T-cell (primary cell): Measurements from ENCODE around the gene TMEM214. TPM values are rescaled to one million over a fixed set of nuclear protein-coding genes. Genes with fewer than 3 reads are reported as not detected.

Source experiments
- ATAC-seq, 4 experiments: fragments of 200-7000 bp in 3 of 4; fragments of 150-1000 bp in 1 of 4; cut with Tn5 transposase; replicated peaks in 1 of 4; 1 replicate in 3 of 4; 2 replicates in 1 of 4; pipeline ENCODE4 v1.10.0; 2021; ENCODE audit warnings: moderate library complexity in 3 of 4, mild to moderate bottlenecking in 2 of 4, moderate number of reproducible peaks in 1 of 4
- CTCF ChIA-PET, 2 donors: fragments of 300-600 bp; sonication (Branson Sonifier 250); formaldehyde crosslinking; loops; one replicate each; lab custom pipeline; 2022; ENCODE audit warnings: antibody characterized with exemption in 2 of 2; lab: Charles Lee
- POLR2A ChIA-PET, 2 donors: fragments of 300-600 bp; sonication (Branson Sonifier 250); formaldehyde crosslinking; loops; one replicate each; lab custom pipeline; 2022; ENCODE audit warnings: antibody characterized with exemption in 2 of 2; lab: Charles Lee
- DNase-seq, 35 experiments: peaks; one replicate each; pipeline versions ENCODE4 v3.0.0 to v3.0.0-alpha.2; 2013 to 2023
- H3K27ac ChIP-seq: one replicate; pipeline ENCODE4 v1.5.1; 2013; ENCODE audit warnings: low read length
- H3K27me3 ChIP-seq, 2 experiments: replicated peaks in 1 of 2; 1 replicate in 1 of 2; 2 replicates in 1 of 2; pipeline versions ENCODE4 v1.6.1 to v1.7.0; 2013; ENCODE audit warnings: low read length in 1 of 2, mixed read lengths in 1 of 2; ENCODE audit not compliant: control insufficient read depth in 2 of 2, insufficient read depth in 2 of 2; ENCODE audit errors: extremely low read depth in 1 of 2
- H3K36me3 ChIP-seq, 2 donors: 1 replicate in 1 of 2; 2 replicates in 1 of 2; pipeline versions ENCODE4 v1.6.1 to v1.7.0; 2013; ENCODE audit warnings: low read length in 1 of 2; ENCODE audit not compliant: control insufficient read depth in 2 of 2, insufficient read depth in 1 of 2; ENCODE audit errors: extremely low read depth in 1 of 2
- H3K4me1 ChIP-seq, 2 experiments: 1 replicate in 1 of 2; 2 replicates in 1 of 2; pipeline versions ENCODE4 v1.6.1 to v1.7.0; 2013; ENCODE audit warnings: low read length in 2 of 2, mixed read lengths in 1 of 2; ENCODE audit not compliant: insufficient read depth in 2 of 2, control insufficient read depth in 1 of 2; ENCODE audit errors: extremely low read depth in 1 of 2
- H3K4me3 ChIP-seq, 2 donors: 1 replicate in 1 of 2; 2 replicates in 1 of 2; pipeline versions ENCODE4 v1.5.1 to v1.7.0; 2013; ENCODE audit warnings: mild to moderate bottlenecking in 2 of 2, low read length in 1 of 2, moderate library complexity in 1 of 2; ENCODE audit not compliant: control insufficient read depth in 1 of 2; ENCODE audit errors: extremely low read depth in 1 of 2
- H3K9me3 ChIP-seq: 2 replicates; pipeline ENCODE4 v1.7.0; 2013
- H3K27ac Mint-ChIP-seq, 2 donors: one replicate each; pipeline ENCODE4 v1.8.0; 2020 to 2021; ENCODE audit warnings: mild to moderate bottlenecking in 2 of 2, mixed read lengths in 2 of 2
- H3K27me3 Mint-ChIP-seq, 2 donors: one replicate each; pipeline ENCODE4 v1.8.0; 2021 to 2022; ENCODE audit warnings: mixed read lengths in 2 of 2
- H3K36me3 Mint-ChIP-seq: one replicate; pipeline ENCODE4 v1.8.0; 2021; ENCODE audit warnings: mixed read lengths
- H3K4me1 Mint-ChIP-seq, 3 donors: one replicate each; pipeline ENCODE4 v1.8.0; 2020 to 2022; ENCODE audit warnings: mixed read lengths in 3 of 3, mild to moderate bottlenecking in 1 of 3
- H3K4me3 Mint-ChIP-seq, 3 donors: one replicate each; pipeline ENCODE4 v1.8.0; 2020 to 2022; ENCODE audit warnings: mild to moderate bottlenecking in 3 of 3, mixed read lengths in 3 of 3, moderate library complexity in 3 of 3
- H3K9me3 Mint-ChIP-seq, 3 donors: one replicate each; pipeline ENCODE4 v1.8.0; 2020 to 2022; ENCODE audit warnings: mixed read lengths in 3 of 3
- WGBS: methylation state at CpG from one replicate; pipeline ENCODE4 v1.1.5; 2013; ENCODE audit warnings: missing lambda C conversion rate; ENCODE audit not compliant: insufficient coverage; 5-methylcytosine and 5-hydroxymethylcytosine counted together
- total RNA-seq, 35 experiments: library from RNA in 6 of 35; stranded (reverse) in 6 of 35; fragments of 120-200 nt in 1 of 35; gene quantifications; one replicate each; pipeline versions ENCODE4 v1.2.1 to v1.2.4 and lab custom pipeline; 2013 to 2026

TMEM214 gene
- total RNA-seq, 5 donors from 2014 or later (not counting 1 experiment from before 2014, with no cell fraction given) = 37.6 to 84.5 (median 71.6) TPM

DNA sequence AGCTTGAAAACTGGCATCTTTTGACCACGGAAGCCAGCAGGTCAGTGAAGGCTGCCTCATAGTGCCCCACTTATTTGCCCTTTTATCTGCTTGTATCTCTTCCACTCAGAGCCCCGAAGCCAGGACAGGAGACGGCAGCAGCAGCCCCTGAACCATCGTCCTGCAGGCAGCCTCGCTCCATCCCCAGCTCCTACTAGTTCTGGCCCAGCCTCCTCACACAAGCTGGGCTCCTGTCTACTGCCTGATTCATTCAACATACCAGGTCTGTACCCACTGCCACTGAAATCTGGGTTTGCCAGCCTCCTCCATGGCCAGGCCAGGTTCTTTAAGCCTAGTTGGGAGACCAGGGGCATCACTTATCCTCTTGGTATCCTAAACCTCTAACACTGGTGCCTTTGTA lies 34.6 kb downstream of the TMEM214 start:
- Mint-ChIP-seq H3K4me3 (no peak overlapping the region), H3K36me3 (peaks cover 21% of the 10 kb centered on the region), H3K27ac (no peak overlapping the region), H3K27me3 (no peaks in the 10 kb centered on the region), H3K4me1 (peaks cover 52 to 63% (median 63%) of the 10 kb centered on the region in 3 donors), H3K9me3 (no peaks in the 10 kb centered on the region)
- ATAC-seq (no peak), DNase-seq (no peak)
- Histone ChIP-seq H3K27me3 (no peaks in the 10 kb centered on the region), H3K4me1 (peaks cover 8 to 34% of the 10 kb centered on the region in 2 experiments), H3K27ac (no peak overlapping the region), H3K4me3 (no peak overlapping the region), H3K9me3 (no peaks in the 10 kb centered on the region), H3K36me3 (peaks cover 9 to 36% of the 10 kb centered on the region in 2 donors)
- 91% methylated on average over 4 of the region's 5 CpGs for WGBS
- CTCF ChIA-PET = interaction anchor here in 1 of 2 donors (0.6 to 2.2 kb wide), 2 partner anchors 15 to 32 kb away, joined by 3 to 5 read pairs; no protein-coding TSS in a partner anchor
- POLR2A ChIA-PET = interaction anchor here in 1 of 2 donors (0.7 kb wide), 1 partner anchor 255 kb away, joined by 3 read pairs; no protein-coding TSS in a partner anchor

DNA sequence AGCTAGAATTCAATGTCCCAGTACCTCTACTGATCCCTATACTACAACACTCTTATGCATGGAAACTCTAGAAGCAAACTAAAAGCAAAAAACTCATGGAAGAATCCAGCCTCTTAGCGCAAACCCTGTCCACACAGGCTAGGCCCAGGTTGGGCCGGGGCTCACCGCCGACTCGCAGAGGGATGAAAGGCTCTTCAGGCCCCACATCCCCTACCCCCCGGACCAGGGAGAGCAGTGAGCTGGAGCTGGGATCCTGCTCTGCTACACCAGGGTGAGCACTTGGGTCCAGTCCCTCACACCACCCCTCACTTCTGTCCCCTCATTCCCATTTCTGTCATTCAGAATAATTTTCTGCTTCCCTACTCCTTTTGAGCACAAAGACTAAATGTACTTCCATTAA lies 36.7 kb downstream of the TMEM214 start:
- ATAC-seq = no peak
- Histone ChIP-seq H3K4me3 (no peak overlapping the region), H3K36me3 (peaks cover 9 to 31% of the 10 kb centered on the region in 2 donors), H3K4me1 (peaks cover 12 to 46% of the 10 kb centered on the region in 2 experiments), H3K27ac (no peak overlapping the region), H3K27me3 (no peaks in the 10 kb centered on the region), H3K9me3 (no peaks in the 10 kb centered on the region)
- WGBS = 96% methylated on average over 6 of the region's 6 CpGs
- Mint-ChIP-seq H3K36me3 (peaks cover 21% of the 10 kb centered on the region), H3K4me3 (peak overlapping the region; percentile 60 to 96 (median 89)), H3K27me3 (no peaks in the 10 kb centered on the region), H3K4me1 (peaks cover 62 to 70% (median 67%) of the 10 kb centered on the region in 3 donors), H3K27ac (peak overlapping the region; percentile 57 to 80), H3K9me3 (no peaks in the 10 kb centered on the region)
- no peak for DNase-seq
- POLR2A ChIA-PET = interaction anchor here in 1 of 2 donors (0.6 kb wide), 1 partner anchor 57 kb away, joined by 9 read pairs; no protein-coding TSS in a partner anchor
- CTCF ChIA-PET = no interaction called here

DNA sequence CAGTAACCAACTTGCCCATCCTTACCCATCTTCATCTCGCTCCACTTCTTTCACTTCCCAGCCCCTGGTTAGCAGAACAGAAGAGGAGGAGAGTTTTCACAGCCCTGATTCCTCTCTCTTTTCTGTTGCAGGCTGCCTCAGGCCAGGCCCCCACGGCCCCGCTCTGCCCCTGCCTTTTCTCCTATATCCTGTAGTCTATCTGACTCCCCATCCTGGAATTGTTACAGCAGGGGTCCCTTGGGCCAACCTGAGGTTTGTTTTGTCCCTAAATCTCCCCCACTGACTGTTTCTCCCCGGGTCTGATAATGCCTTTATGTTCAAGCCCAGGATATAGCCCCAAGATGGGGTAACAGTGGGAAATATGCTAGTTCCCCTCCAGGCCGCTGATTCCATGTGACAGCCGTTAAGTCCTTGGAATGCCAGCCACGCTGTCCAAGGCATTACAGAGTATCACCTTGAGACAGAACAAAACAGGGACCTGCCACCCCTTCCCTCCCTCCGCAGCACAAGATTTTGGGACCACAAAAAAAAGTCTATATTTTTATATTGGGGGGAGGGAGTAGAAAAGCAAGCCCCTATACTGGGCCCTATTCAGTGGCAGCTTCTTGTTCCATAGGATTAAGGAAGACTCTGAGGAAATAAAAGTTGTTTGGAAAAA lies 37.3 kb downstream of the TMEM214 start:
- Mint-ChIP-seq H3K27ac (peak overlapping the region; percentile 80 to 96), H3K36me3 (peaks cover 21% of the 10 kb centered on the region), H3K4me1 (peaks cover 67 to 76% (median 73%) of the 10 kb centered on the region in 3 donors), H3K4me3 (peak overlapping the region; percentile 89 to 96 (median 96)), H3K9me3 (no peaks in the 10 kb centered on the region), H3K27me3 (no peaks in the 10 kb centered on the region)
- H3K4me3 ChIP-seq = peak overlapping the region; percentile 10 to 93
- WGBS = no CpG with 5 or more reads among the region's 8 CpGs
- H3K27me3 ChIP-seq = no peaks in the 10 kb centered on the region
- peaks cover 9 to 30% of the 10 kb centered on the region in 2 donors for H3K36me3 ChIP-seq
- DNase-seq = no peak
- POLR2A ChIA-PET = interaction anchor here in 1 of 2 donors (0.9 kb wide), 1 partner anchor 15 kb away, joined by 3 read pairs; no protein-coding TSS in a partner anchor
- no peak for ATAC-seq
- H3K27ac ChIP-seq = peak overlapping the region; percentile 78
- no peaks in the 10 kb centered on the region for H3K9me3 ChIP-seq
- CTCF ChIA-PET = interaction anchor here in 1 of 2 donors (0.7 kb wide), 1 partner anchor 19 kb away, joined by 3 read pairs; no protein-coding TSS in a partner anchor
- peaks cover 17 to 53% of the 10 kb centered on the region in 2 experiments for H3K4me1 ChIP-seq

DNA sequence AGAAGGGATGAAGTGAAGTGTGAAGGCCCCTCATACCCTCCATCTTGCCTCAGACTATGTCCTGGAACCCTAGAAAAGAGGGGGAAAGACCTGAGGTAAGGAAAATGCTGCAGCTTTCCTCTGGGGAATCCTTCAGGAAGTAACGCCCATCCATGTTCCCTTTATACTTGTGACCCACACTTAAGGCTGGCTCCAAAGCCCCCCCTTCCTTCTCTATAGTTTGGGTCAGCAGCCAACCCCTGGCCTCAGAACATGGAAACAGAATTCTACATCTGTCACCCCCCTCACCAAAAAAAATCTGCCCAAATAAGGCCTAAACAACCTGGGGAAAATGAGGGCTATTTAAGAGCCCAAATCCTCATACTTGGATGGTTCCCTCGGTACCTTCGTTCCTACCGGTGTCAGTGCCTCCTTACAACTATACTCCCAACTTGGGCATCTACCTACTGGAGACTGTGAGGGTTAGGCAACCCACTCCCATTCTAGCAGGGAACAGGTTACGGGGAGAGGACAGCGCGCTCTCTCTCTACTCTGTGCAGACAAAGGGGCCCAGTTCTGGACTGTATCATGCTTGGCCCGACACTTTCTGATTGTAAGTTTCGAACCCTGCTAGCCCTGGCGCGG lies 38.0 kb downstream of the TMEM214 start:
- Mint-ChIP-seq H3K9me3 (no peaks in the 10 kb centered on the region), H3K4me3 (peak overlapping the region; percentile 89 to 96 (median 96)), H3K4me1 (peaks cover 68 to 78% (median 76%) of the 10 kb centered on the region in 3 donors), H3K27me3 (no peaks in the 10 kb centered on the region), H3K36me3 (peaks cover 18% of the 10 kb centered on the region), H3K27ac (peak overlapping the region; percentile 96)
- H3K4me3 ChIP-seq = peak overlapping the region; percentile 91 to 93
- 0% methylated on average over 10 of the region's 11 CpGs for WGBS
- H3K4me1 ChIP-seq = peaks cover 20 to 59% of the 10 kb centered on the region in 2 experiments
- peaks cover 9 to 26% of the 10 kb centered on the region in 2 donors for H3K36me3 ChIP-seq
- H3K27ac ChIP-seq = peak overlapping the region; percentile 78
- ATAC-seq (no peak), DNase-seq (no peak)
- no peaks in the 10 kb centered on the region for H3K27me3 ChIP-seq
- no peaks in the 10 kb centered on the region for H3K9me3 ChIP-seq
- ChIA-PET CTCF (interaction anchor here in 1 of 2 donors (0.7 to 1.8 kb wide), 4 partner anchors 10 to 20 kb away, joined by 3 to 9 read pairs (median 6); partner anchors contain the start of genes AGBL5 and KHK), POLR2A (interaction anchor here (0.6 to 1.1 kb wide), 5 partner anchors 16 to 1795 kb away, joined by 3 to 12 read pairs (median 4); partner anchors contain the start of gene AGBL5 (in 1 of the 2))

DNA sequence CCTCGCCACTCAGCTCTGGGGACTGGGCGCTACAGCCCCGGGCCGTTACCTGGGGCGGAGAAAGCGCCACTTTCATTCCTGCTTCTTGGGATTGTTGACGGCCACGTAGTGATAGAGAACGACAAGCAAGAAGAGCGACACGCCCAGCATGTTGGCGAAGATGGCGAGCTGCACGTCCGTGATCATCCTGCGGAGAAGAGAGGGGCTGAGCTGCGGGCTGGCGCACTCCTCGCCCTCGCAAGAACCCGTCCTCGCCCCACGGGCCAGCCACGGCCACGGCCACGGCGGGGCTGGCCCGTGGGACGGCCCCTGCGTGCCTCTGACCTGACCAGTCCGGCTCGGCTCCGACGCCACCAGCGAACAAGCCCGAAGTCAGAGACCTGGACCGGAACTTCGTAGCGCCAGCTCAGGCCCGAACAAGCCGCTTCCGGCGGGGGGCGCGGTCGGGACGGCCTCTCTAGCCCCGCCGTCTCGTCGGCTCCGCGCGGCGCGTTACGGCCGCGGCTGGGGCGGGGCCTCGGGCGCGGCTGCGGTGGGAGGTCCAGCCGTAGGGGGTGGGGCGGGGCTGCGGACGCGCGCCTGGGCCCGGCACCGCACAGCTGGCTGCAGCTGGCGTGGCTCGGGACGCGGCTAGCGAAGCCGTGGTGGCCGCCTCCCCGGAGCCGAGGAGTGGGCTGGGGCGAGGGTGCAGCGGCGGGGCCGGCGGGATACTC lies 38.7 kb downstream of the TMEM214 start, which contains the start of gene OST4:
Gene OST4, minus strand, starts transcription at position 378 of the 713 bp plus-strand sequence.
- Histone ChIP-seq H3K27ac (peak within 1 kb of the TSS; percentile 78), H3K27me3 (no peaks in the 10 kb centered on the region), H3K36me3 (peaks cover 9 to 26% of the 10 kb centered on the region in 2 donors), H3K9me3 (no peaks in the 10 kb centered on the region), H3K4me1 (peaks cover 22 to 62% of the 10 kb centered on the region in 2 experiments), H3K4me3 (peak within 1 kb of the TSS; percentile 91 to 93)
- Mint-ChIP-seq H3K4me3 (peak within 1 kb of the TSS; percentile 89 to 96 (median 96)), H3K4me1 (peaks cover 68 to 80% (median 76%) of the 10 kb centered on the region in 3 donors), H3K27me3 (no peaks in the 10 kb centered on the region), H3K27ac (peak within 1 kb of the TSS; percentile 96), H3K9me3 (no peaks in the 10 kb centered on the region), H3K36me3 (peaks cover 14% of the 10 kb centered on the region)
- peak; percentile 91 to 96 (median 94) for ATAC-seq
- POLR2A ChIA-PET = interaction anchor here (0.6 to 1.1 kb wide), 5 partner anchors 19 to 1795 kb away, joined by 3 to 12 read pairs (median 4); partner anchors contain the start of gene AGBL5 (in 1 of the 2)
- CTCF ChIA-PET = interaction anchor here in 1 of 2 donors (0.9 to 1.8 kb wide), 3 partner anchors 10 to 20 kb away, joined by 3 to 9 read pairs (median 8); partner anchors contain the start of genes AGBL5 and KHK
- peak; percentile 76 to 93 (median 83) for DNase-seq
- under 1% methylated on average over 86 of the region's 86 CpGs for WGBS
